ENCODE measurements around the gene HCAR1. TPM values are rescaled to one million over a fixed set of nuclear protein-coding genes. Genes with fewer than 3 reads are reported as not detected.
"Not testable (repeated sequence)": the region's sequence is repeated elsewhere in the genome, so short reads cannot be mapped to it uniquely, and the experiment has no call there.

Gene HCAR1
- total RNA-seq, 1 donor from 2014 or later, result 7.6 TPM

GRCh38 chr12:122732611-122733010 lies 2.0 kb upstream of the HCAR1 start:
- H3K27ac Mint-ChIP-seq, result peak overlapping the region; percentile 90
- H3K4me3 Mint-ChIP-seq, result peak overlapping the region; percentile 62
- H3K4me1 Mint-ChIP-seq (ENCODE audit: low read depth), result peaks cover 64% of the 10 kb centered on the region
- intact Hi-C loops (cut with micrococcal nuclease), result loop anchor here (1.0 to 10.0 kb wide), 9 partner anchors 12 to 930 kb away; partner anchors contain the start of genes DENR, KNTC1, MLXIP and RSRC2
- H3K9me3 Mint-ChIP-seq, result peaks cover 16% of the 10 kb centered on the region
- H3K36me3 Mint-ChIP-seq (ENCODE audit: low read depth), result peaks cover 12% of the 10 kb centered on the region
- DNase-seq (ENCODE audit: low spot score), result no peak
- H3K27me3 Mint-ChIP-seq (ENCODE audit: insufficient read depth), result no peaks in the 10 kb centered on the region

- H3K4me1 Mint-ChIP-seq (ENCODE audit: low read depth), result peaks cover 67% of the 10 kb centered on the region
Measured at GRCh38 chr12:122732170-122732569, 1.5 kb upstream of the HCAR1 start.

GRCh38 chr12:122729583-122730214 lies 945 bp downstream of the HCAR1 start:
- peak overlapping the region; percentile 91 for H3K4me3 Mint-ChIP-seq
- intact Hi-C loops (cut with micrococcal nuclease), result loop anchor here (5.0 to 10.0 kb wide), 6 partner anchors 143 to 927 kb away; partner anchors contain the start of genes KNTC1, MLXIP, RSRC2 and SETD1B
- no peaks in the 10 kb centered on the region for H3K27me3 Mint-ChIP-seq (ENCODE audit: insufficient read depth)
- DNase-seq (ENCODE audit: low spot score), result no peak
- H3K4me1 Mint-ChIP-seq (ENCODE audit: low read depth), result peaks cover 86% of the 10 kb centered on the region
- peaks cover 21% of the 10 kb centered on the region for H3K36me3 Mint-ChIP-seq (ENCODE audit: low read depth)
- H3K9me3 Mint-ChIP-seq, result peaks cover 12% of the 10 kb centered on the region
- H3K27ac Mint-ChIP-seq, result peak overlapping the region; percentile 86

More at GRCh38 chr12:122732170-122732569, 1.5 kb upstream of the HCAR1 start:
- DNase-seq (ENCODE audit: low spot score), result peak; percentile 19
- H3K36me3 Mint-ChIP-seq (ENCODE audit: low read depth), result peaks cover 12% of the 10 kb centered on the region
- H3K27me3 Mint-ChIP-seq (ENCODE audit: insufficient read depth), result no peaks in the 10 kb centered on the region
- H3K9me3 Mint-ChIP-seq, result peaks cover 16% of the 10 kb centered on the region
- peak overlapping the region; percentile 62 for H3K4me3 Mint-ChIP-seq
- intact Hi-C loops (cut with micrococcal nuclease), result loop anchor here (5.0 to 10.0 kb wide), 6 partner anchors 140 to 930 kb away; partner anchors contain the start of genes KNTC1, MLXIP, RSRC2 and SETD1B
- peak overlapping the region; percentile 90 for H3K27ac Mint-ChIP-seq

- H3K4me1 Mint-ChIP-seq (ENCODE audit: low read depth), result peaks cover 72% of the 10 kb centered on the region
- peak overlapping the region; percentile 86 for H3K4me3 Mint-ChIP-seq
- intact Hi-C loops (cut with micrococcal nuclease), result no loop called here
- no peaks in the 10 kb centered on the region for H3K27me3 Mint-ChIP-seq (ENCODE audit: insufficient read depth)
- H3K27ac Mint-ChIP-seq, result peak overlapping the region; percentile 86
- H3K36me3 Mint-ChIP-seq (ENCODE audit: low read depth), result peaks cover 27% of the 10 kb centered on the region
- H3K9me3 Mint-ChIP-seq, result no peaks in the 10 kb centered on the region
- peak; percentile 28 for DNase-seq (ENCODE audit: low spot score)
Measured at GRCh38 chr12:122726080-122726558, 4.5 kb downstream of the HCAR1 start.

GRCh38 chr12:122725452-122726079 lies 5.1 kb downstream of the HCAR1 start:
- DNase-seq (ENCODE audit: low spot score), result no peak
- Mint-ChIP-seq H3K4me1 (ENCODE audit: low read depth) (peaks cover 70% of the 10 kb centered on the region), H3K27ac (peak overlapping the region; percentile 86), H3K27me3 (ENCODE audit: insufficient read depth) (no peaks in the 10 kb centered on the region), H3K9me3 (no peaks in the 10 kb centered on the region), H3K4me3 (peak overlapping the region; percentile 86), H3K36me3 (ENCODE audit: low read depth) (peaks cover 29% of the 10 kb centered on the region)
- intact Hi-C loops (cut with micrococcal nuclease), result no loop called here

GRCh38 chr12:122724641-122725243 lies 5.9 kb downstream of the HCAR1 start:
- no peak overlapping the region for H3K4me3 Mint-ChIP-seq
- DNase-seq (ENCODE audit: low spot score), result no peak
- peaks cover 31% of the 10 kb centered on the region for H3K36me3 Mint-ChIP-seq (ENCODE audit: low read depth)
- H3K27ac Mint-ChIP-seq, result no peak overlapping the region
- intact Hi-C loops (cut with micrococcal nuclease), result no loop called here
- H3K27me3 Mint-ChIP-seq (ENCODE audit: insufficient read depth), result no peaks in the 10 kb centered on the region
- H3K9me3 Mint-ChIP-seq, result no peaks in the 10 kb centered on the region
- H3K4me1 Mint-ChIP-seq (ENCODE audit: low read depth), result peaks cover 68% of the 10 kb centered on the region

- H3K27me3 Mint-ChIP-seq (ENCODE audit: insufficient read depth), result no peaks in the 10 kb centered on the region
- no peak for DNase-seq (ENCODE audit: low spot score)
- H3K36me3 Mint-ChIP-seq (ENCODE audit: low read depth), result peaks cover 20% of the 10 kb centered on the region
- peaks cover 46% of the 10 kb centered on the region for H3K4me1 Mint-ChIP-seq (ENCODE audit: low read depth)
- intact Hi-C loops (cut with micrococcal nuclease), result no loop called here
- H3K27ac Mint-ChIP-seq, result peak overlapping the region; percentile 22
- no peaks in the 10 kb centered on the region for H3K9me3 Mint-ChIP-seq
- no peak overlapping the region for H3K4me3 Mint-ChIP-seq
Measured at GRCh38 chr12:122722387-122722786, 8.3 kb downstream of the HCAR1 start.

- peaks cover 40% of the 10 kb centered on the region for H3K4me1 Mint-ChIP-seq (ENCODE audit: low read depth)
- H3K27me3 Mint-ChIP-seq (ENCODE audit: insufficient read depth), result no peaks in the 10 kb centered on the region
- peak overlapping the region; percentile 45 for H3K4me3 Mint-ChIP-seq
- DNase-seq (ENCODE audit: low spot score), result no peak
- H3K36me3 Mint-ChIP-seq (ENCODE audit: low read depth), result peaks cover 16% of the 10 kb centered on the region
- intact Hi-C loops (cut with micrococcal nuclease), result loop anchor here (1.0 kb wide), 1 partner anchor 31 kb away; the partner anchor contains the start of gene DENR
- H3K9me3 Mint-ChIP-seq, result no peaks in the 10 kb centered on the region
- H3K27ac Mint-ChIP-seq, result peak overlapping the region; percentile 86
Measured at GRCh38 chr12:122721057-122721545, 9.5 kb downstream of the HCAR1 start.

- intact Hi-C loops (cut with micrococcal nuclease); H3K27me3 Mint-ChIP-seq (ENCODE audit: insufficient read depth); H3K9me3 Mint-ChIP-seq; H3K27ac Mint-ChIP-seq; DNase-seq (ENCODE audit: low spot score); H3K4me3 Mint-ChIP-seq; H3K36me3 Mint-ChIP-seq (ENCODE audit: low read depth): not testable (repeated sequence)
- H3K4me1 Mint-ChIP-seq (ENCODE audit: low read depth), result peaks cover 15% of the 10 kb centered on the region
Measured at GRCh38 chr12:122716658-122717057, 14.0 kb downstream of the HCAR1 start, which contains the start of gene HCAR3. HCAR3 (minus strand) TSS chr12:122716811; CDS start chr12:122716737, 74 bp downstream.

- H3K36me3 Mint-ChIP-seq (ENCODE audit: low read depth); intact Hi-C loops (cut with micrococcal nuclease); DNase-seq (ENCODE audit: low spot score); H3K9me3 Mint-ChIP-seq; H3K4me3 Mint-ChIP-seq; H3K27ac Mint-ChIP-seq; H3K27me3 Mint-ChIP-seq (ENCODE audit: insufficient read depth): not testable (repeated sequence)
- peaks cover 11% of the 10 kb centered on the region for H3K4me1 Mint-ChIP-seq (ENCODE audit: low read depth)
Measured at GRCh38 chr12:122715211-122715610, 15.4 kb downstream of the HCAR1 start.

GRCh38 chr12:122713491-122714188 lies 17.0 kb downstream of the HCAR1 start:
- DNase-seq (ENCODE audit: low spot score); H3K9me3 Mint-ChIP-seq; H3K36me3 Mint-ChIP-seq (ENCODE audit: low read depth); H3K27me3 Mint-ChIP-seq (ENCODE audit: insufficient read depth); H3K4me1 Mint-ChIP-seq (ENCODE audit: low read depth); intact Hi-C loops (cut with micrococcal nuclease); H3K27ac Mint-ChIP-seq; H3K4me3 Mint-ChIP-seq: not testable (repeated sequence)

GRCh38 chr12:122711266-122711665 lies 19.4 kb downstream of the HCAR1 start:
- H3K27me3 Mint-ChIP-seq (ENCODE audit: insufficient read depth); H3K36me3 Mint-ChIP-seq (ENCODE audit: low read depth); DNase-seq (ENCODE audit: low spot score); H3K9me3 Mint-ChIP-seq; H3K4me1 Mint-ChIP-seq (ENCODE audit: low read depth); intact Hi-C loops (cut with micrococcal nuclease); H3K27ac Mint-ChIP-seq; H3K4me3 Mint-ChIP-seq: not testable (repeated sequence)

Data from activated T-helper 1 cell treated with anti-CD3 and anti-CD28 coated beads, Interleukin-12 subunit alpha, Interleukin-12 subunit beta, Interleukin-2, Interleukin-4 antibody, amounts not matched to agents 30 ng/mL and 10 ng/mL and 1 ng/mL, durations not matched to agents 14 hours and 24 hours and 36 hours (primary cell).